Adrenal gland (tissue), 5 donors: ENCODE data around the gene STXBP3.

Experiments used
- CTCF ChIP-seq, 6 experiments: fragments of 450-650 bp in 4 of 6; fragments of 200-600 bp in 2 of 6; sonication (generic) in 1 of 6; IDR thresholded peaks; 1 replicate in 5 of 6; 2 replicates in 1 of 6; pipeline versions ENCODE4 v1.5.1 to v1.8.0; 2016 to 2021; ENCODE audit warnings: antibody characterized with exemption in 6 of 6, mild to moderate bottlenecking in 2 of 6, moderate library complexity in 1 of 6
- POLR2A ChIP-seq, 2 donors: fragments of 450-650 bp; IDR thresholded peaks; one replicate each; pipeline ENCODE4 v1.6.1; 2017; ENCODE audit warnings: antibody characterized with exemption in 2 of 2, mild to moderate bottlenecking in 2 of 2, moderate library complexity in 1 of 2
- donor health status: DM: no; HTN: no; CAD: no.

DNA sequence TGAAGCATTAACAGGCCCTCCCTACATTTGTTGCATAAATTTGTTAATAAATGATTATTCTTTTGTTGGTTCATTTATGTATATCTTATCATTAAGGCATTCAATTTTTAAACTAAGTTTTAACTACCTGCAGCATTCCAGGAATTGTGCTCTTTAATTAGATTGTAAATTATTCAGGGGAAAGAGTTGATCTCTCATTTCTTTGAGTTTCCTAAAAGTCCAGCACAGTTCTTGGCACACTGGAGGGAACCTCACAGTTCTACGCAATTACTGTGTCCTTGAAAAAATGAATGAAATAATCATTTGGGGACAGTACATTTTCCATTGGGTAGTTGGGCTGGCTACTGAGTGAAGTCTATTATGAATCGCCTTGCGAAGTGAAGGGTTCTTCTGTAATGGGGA, 493 bp upstream of the STXBP3 start:
- TF ChIP-seq CTCF (IDR thresholded peaks at IDR 0.05), result no peak
- no peak for TF ChIP-seq POLR2A (IDR thresholded peaks at IDR 0.05)
